COR-L47 (cell line): ENCODE measurements around the gene CNTNAP2.

ENCODE experiments used
- DNase-seq: peaks from one replicate; lab custom pipeline; 2025; lab: John Stamatoyannopoulos, UW

CNTNAP2 gene

DNA sequence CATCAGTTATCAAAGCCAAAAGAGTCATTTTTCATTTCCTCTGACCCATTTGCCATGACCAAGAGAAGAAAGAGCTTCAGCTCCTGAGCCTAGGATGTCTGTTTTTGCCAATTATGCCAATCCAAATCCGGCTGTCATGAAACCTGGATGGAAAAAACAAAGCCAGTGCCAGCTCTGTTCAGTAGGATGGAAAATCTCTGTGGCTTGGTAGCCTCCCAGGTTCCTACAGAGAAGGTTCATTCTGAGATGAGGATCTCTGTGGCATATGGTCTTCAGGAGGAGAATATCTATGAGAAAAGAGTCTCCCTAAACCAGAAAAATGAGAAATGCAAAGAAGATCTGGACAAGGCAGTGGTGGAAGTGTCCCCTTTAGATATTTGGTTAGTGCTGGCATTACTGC lies 475.4 kb downstream of the CNTNAP2 start:
- no peak for DNase-seq

DNA sequence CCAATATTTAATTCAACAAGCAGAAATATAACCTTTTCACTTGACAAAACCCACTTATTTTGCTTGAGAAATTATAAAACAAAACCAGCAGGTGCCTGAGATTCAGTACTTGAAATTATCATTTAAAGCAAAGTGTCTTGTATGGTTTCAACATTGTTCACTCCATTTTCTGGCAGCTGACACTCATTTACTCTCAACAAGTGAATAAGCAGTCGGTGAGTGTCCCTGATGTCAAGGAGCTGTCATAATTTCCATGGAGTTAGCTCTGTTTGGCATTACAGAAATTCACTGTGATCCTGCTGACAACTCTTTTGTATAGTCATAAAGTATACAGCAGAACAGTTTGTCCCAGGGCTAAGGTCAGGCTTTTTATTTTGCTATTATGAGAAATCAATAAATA lies 490.0 kb downstream of the CNTNAP2 start:
- no peak for DNase-seq

DNA sequence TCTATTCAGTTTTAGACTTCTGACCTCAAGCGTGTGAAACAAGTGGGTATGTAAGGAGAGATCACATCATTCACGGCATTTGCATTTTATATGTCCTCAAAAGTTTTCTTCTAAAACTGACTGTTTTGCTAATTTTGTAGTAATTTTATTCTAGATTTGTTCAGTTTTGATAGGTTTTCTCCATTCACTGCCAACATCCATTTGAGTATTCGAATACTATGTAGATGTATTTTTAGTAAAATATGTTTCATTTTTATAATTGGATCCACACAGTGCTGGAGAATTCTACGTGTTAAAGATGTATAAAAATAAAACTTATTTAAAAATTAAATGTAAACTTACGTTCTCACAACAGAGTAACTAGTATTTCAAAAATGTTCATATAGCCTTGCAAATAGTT lies 503.0 kb downstream of the CNTNAP2 start:
- DNase-seq = no peak

DNA sequence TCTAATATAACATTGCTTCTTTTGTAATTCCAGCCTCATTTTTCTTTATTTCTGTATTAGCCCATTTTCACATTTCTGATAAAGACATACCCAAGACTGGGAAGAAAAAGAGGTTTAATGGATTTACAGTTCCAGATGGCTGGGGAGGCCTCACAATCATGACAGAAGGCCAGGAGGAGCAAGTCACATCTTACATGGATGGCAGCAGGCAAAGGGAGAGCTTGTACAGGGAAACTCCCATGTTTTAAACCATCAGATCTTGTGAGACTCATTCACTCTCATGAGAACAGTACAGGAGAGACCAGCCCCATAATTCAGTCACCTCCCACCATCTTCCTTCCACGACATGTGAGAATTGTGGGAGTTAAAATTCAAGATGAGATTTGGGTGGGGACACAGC lies 510.3 kb downstream of the CNTNAP2 start:
- no peak for DNase-seq

DNA sequence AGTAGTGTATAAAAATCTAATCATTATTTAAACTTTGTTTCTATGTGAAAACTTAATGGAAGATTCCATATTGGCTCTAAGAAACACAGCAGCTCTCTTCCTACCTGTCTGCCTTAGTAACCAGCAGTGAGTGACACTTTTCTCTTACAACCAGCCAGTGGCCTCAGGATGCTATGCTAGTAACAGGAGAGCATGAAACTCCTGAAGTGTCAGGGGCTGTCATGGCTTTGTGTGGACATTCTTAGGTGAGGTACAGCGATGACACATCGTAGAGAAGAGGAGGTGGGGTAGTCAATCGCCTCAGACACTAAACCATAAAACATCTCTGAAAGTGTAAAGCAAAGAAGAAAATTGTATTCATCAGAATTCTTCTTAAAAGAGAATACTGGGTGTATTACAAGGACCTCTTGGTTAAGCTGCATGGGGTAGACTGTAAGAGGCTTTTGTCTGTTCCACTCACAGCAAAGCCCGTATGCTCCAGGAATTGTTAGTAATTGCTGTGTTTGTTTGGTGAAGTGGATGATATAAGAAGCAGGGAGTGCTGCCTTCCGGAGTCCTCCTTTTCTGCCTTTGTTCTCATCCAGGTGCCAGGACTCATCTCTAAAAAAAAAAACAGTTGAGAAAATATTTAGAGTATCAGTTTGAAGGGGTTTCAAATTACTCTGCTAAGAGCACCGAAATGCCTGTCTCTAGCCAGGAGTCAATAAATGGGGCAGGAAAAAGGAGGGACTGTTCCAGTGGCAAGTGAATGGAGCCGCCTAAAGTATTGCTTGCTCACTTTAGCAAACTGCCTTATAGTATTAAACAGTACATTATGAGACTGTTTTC lies 518.8 kb downstream of the CNTNAP2 start:
- DNase-seq = peak; percentile 82

DNA sequence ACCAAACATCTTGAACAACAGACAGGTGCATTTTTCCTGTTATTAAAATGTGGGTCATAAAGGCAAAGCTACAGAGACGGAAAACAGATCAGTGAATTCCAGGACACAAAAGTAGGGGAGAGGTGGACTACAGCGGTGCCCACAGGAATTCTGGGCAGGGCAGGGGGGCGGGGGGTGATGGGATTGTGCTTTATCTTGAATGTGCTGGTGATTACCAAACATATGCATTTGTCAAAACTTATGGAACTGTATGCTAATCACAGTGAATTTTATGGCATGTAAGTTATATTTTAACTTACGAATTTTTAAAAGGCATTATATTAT lies 519.4 kb downstream of the CNTNAP2 start:
- no peak for DNase-seq

DNA sequence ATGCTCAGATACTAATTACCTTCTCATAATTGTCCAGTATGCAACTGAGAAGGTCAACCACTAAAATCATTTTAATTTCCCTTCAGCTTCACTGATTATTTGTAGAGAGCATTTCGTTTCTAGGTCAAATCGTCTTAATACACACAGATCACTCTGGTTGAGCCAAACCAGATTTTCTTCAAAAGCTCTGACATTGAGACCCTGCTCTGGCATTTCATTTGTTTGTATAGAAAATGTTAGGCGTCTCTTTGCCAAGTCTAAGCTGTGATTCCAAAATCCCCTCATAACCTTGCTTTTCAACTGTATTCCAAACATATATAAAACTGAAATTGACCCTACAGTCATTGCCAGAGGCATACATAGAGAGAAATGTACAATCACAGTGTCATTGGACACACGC lies 520.0 kb downstream of the CNTNAP2 start:
- DNase-seq = no peak

DNA sequence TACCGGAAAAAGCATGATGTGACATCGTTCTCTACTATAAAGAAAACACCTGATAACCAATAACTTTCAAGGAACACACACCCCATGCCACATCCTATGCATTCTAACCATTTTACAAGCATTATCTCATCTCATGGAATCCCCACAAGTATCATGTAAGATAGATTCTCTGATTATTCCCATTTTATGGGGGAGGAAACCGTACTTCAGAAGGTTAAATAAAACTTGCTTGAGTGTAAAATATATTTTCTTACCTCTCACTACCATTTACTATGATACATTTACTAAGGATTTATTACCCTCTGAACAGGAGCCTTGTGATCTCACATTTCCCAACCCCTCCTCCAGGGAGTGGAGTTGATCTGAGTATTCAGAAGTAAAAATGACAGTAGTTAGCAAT lies 522.7 kb downstream of the CNTNAP2 start:
- DNase-seq = no peak

DNA sequence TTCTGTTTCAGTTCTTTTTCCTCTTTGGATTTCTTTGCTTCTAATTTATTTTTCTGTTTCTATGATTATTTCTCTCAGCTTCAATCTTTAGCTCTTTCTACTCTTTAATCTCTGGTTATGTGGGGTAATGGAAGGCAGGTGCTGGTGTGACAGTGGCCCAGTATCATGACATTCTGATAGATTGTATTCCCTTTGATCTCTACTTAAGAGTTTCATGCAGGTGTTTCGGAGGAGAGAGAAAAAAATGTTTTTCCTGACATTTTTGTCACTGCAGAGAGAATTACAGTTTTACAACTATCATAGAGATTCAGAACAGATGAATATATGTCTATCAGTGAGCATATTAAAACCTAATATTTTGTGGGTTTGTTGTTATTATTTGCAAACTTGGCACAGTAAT lies 524.9 kb downstream of the CNTNAP2 start:
- no peak for DNase-seq

DNA sequence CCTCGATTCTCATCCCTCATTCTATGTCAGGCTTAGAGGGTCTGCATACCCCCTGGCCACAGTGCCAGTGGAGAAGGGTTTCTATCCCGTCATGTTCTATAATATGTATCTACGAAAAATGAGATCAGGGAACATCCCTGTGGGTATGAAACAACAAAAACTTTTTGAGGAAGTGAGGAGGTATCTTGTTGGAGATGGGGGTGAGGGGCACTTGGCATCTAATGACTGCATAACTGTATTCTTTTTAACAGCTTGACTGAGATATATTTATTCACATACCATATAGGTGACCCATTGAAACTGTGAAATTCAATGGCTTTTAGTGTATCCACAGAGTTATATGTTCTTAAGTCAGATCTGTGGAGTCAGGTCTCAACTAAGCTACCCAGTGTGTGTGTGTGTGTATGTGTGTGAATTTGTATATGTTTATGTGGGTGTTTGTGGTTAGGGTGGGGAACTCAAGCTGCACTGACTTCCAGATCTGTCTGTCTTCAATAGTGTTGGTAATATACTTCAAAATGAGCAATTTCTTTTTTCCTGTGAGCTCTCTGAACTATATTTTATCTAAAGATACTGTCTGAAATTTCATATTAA lies 528.9 kb downstream of the CNTNAP2 start:
- DNase-seq = no peak

DNA sequence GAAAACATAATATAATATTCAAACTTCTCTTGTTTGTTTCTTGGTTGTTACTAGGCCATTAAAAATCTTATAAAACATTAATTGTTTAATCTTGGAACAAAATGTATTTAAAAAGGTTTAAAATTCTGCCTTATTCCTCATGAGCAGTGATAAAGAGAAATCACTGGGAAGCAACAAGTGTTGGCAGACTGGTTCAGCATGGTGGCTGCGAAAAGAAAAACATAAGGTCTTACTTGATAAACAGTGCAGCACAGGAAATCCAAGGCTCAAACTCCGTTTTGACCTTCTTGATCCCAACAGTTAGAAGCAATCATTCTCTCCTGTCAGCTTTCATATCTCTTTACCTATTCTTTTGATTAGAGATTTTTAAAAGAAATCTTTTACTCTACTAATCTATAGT lies 530.8 kb downstream of the CNTNAP2 start:
- DNase-seq = no peak

DNA sequence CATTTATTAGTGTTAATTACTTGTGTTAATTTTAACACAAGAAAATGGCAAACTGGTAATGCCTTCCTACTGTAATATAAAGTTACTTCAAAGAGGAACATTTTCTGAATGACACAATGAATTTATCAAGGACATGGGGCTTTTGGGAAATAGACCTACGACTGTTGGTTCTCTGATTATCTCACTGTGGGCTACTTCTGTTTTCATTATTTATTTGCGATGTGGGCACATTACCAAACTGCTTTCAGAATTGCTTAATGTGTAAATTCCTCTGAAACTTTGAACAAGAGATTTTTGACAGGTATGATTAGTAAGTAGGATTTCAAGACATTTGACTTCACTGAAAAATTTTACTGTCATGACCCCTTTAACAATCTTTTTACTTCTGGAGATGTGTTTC lies 535.6 kb downstream of the CNTNAP2 start:
- DNase-seq = no peak

DNA sequence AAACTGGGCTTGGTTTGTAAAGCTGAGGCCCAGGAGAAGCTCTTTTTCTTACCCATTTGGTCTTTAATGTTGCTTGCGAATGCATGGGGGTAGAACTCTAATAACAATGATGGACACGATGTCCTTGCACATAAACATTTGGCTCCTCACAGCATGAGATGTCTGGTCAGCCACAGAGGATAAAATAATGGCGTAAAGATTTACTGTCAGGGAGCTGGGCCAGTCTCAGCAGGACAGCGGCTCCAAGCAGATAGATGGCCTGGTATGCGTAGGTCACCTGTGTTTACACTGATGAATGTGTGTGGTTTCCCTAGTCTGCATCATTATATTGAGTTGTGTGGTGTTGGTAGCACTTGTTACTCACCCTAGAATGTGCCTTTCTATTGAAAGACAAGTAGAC lies 537.4 kb downstream of the CNTNAP2 start:
- DNase-seq = peak; percentile 74

DNA sequence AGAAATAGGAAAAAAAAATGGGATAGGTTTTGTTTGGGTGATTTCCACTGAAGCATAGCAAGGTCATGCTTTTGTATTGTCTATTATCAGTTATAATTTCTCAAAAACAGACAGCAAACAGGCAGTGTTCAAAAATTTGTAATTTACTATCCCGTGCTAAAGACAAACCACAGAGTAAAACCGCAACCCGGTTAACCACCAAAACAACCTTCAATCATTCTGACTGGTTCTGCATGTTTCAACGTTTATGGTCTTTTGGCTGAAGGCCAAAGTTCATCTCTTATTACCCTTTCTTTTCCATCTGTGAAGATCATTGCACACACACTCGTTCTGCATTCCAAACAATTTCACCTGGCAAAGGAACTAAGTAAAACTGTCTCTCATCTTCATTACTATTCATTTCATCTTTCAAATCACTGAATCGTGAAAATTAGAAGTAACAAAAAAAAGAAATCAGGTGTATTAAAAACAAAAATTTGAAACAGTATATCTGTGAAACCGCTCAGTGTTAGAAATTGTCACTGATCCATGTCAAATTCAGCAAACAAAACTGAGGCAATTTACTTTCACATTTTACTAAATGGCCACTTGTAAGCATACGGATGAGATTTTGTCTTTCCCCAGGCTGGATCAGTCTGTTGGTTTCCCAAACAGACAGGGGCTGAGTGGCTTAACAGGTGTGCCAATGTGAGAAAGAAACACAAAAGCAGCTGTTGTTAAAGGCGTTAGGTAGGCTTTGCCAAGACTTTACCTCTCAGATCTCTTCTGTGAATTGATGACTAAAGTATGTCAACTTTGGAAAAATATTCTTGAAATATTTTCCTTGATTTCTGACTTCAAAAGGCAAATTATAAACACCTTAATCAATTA lies 539.6 kb downstream of the CNTNAP2 start:
- DNase-seq = peak; percentile 75

DNA sequence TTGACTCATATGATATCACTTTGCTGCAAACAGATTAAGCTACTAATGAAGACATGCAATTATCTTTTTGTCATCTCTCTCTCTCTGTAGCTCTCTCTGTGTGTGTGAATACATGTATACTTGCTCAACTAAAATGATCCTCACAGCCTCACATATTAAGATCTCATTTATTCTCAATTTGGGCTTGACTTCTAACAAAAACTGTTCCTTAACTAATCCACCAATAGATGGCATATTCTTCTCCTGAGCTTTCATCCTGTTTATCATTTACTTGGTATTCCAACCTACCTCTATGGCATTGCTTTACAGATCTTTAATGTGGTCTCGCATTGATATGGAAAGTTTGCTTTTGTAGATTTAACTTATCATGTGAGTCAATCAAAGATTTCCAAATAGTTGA lies 540.4 kb downstream of the CNTNAP2 start:
- no peak for DNase-seq

DNA sequence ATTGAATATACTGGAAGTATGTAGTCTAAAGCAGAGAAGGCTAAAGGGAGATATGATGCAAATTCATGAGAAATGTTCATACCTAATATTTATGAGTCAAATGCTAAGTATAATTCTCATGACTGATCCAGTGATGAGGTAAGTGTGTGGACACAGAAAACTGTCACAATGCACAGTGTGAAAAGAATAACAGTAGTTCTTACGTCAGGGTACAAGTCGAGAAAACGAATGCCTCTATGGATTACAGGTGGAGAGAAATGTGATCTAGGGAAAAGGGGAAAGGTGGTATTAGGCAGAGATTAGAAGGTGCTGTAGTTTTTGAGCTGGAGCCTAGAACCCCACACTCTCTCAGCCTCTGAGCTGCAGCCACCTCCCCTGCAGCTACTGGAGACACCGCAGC lies 542.0 kb downstream of the CNTNAP2 start:
- no peak for DNase-seq

DNA sequence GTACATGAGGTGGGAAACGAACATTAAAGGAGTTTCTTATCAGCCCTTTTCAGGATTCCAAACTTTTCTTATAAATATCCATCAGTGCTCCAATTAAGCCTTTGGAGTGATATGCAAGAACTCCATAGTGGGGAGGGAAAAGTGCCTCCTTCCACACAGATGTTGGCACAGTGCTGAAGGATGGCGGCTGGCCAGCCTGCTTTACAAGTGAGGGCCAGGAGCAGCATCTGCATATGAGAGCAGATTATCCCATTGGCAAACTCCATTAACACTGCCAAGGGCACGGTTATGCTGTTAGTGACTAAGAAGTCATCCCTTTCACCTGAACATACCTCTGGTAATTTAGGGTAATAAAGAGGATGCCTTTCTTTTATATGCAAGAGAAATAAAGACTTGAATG lies 543.1 kb downstream of the CNTNAP2 start:
- DNase-seq = no peak

DNA sequence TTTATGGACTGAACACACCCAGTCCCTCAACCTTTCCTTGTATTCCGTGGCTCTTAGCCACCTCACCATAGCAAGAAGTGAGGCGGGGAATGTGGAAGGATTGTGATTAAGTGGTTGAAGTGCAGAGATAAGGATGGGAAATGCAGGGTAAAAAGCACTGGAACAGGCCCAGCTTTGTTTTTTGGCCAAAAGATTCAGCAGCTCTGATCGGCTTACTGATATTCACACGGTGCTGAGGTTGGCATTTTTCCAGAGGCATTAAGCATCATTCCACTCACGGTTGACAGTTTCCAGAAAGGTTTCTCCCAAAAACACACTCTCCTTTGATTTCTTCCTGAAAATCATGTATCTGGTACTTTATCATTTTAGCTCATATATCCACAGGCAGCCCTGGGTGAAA lies 544.2 kb downstream of the CNTNAP2 start:
- DNase-seq = peak; percentile 8

DNA sequence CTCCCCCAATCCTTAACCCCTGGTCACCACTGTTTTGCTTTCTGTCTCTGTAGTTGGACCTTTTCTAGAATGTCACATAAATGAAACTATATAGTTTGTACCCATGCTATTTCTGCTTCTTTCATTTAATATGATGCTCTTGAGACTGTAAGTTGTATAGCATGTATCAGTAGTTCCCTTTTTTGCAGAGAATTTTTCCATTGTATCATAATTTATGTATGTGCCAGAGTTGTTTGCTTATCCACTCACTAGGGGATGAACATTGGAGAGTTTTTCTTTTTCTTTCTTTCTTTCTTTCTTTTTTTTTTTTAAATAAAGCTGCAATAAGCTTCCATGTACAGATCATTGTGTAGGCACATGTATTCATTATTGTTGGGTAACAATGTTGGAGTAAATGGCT lies 544.8 kb downstream of the CNTNAP2 start:
- DNase-seq = no peak

DNA sequence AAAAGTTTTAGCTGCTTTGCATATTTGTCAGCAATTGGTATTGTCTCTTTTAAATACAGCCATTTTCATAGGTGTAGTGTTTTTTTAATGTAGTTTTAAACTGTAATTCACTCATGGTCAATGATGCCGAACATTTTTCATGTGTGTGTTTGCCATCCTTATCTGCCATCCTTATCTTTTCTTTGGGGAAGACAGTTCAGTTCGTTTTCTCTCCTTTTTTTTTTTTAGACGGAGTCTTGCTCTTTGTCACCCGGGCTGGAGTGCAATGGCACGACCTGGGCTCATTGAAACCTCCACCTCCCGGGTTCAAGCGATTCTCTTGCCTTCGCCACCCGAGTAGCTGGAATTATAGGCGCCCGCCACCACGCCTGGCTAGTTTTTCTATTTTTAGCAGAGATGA lies 545.3 kb downstream of the CNTNAP2 start:
- no peak for DNase-seq

DNA sequence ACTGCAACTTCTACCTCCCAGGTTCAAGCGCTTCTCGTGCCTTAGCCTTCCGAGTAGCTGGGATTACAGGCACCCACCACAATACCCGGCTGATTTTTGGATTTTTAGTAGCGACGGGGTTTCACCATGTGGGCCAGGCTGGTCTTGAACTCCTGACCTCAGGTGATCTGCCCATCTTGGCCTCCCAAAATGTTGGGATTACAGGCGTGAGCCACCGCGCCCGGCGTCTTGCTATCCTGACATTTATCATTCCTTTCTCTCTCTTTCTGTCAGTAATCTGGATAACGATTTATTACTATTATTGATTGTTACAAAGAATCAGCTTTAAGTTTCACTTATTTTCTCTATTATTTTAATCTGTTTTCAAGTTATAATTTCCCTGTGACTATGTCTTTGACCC lies 548.4 kb downstream of the CNTNAP2 start:
- DNase-seq = no peak

DNA sequence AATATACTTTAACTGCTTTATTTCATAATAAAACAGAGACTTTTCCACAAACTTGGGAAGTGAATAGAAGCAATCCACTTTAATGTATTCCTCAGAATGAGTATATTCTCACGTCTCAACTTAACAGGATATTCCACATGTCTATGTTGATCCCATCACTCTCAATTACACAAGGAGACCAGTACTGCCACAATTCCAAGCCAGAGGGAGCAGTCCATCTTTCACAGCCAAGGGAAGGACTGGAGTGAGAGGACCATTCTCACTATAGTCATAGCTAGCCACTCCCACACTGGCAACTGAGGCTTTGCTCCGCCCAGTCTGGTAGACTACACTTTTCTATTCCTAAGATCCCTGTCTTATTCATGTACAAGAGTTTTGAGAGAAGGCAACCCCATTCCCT lies 553.9 kb downstream of the CNTNAP2 start:
- no peak for DNase-seq

DNA sequence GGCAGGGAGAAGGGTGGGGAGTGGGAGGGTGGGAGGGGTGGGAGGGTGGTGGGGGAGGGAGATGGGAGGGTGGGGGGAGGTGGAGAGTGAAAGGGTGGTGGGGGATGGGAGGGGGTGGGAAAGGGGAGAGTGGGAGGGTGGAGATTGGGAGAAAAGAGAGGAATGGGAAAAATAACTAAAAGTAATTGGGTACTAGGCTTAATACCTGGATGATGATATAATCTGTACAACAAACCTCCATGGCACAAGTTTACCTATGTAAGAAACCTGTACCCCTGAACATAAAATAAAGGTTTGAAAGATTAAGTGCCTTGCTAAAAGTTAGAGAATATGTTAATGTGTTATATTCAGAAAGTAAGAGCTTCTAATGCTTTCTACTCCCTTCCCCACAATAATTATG lies 564.9 kb downstream of the CNTNAP2 start:
- no peak for DNase-seq
